Uterus (tissue), 2 donors: ENCODE results near the gene MIDN.
A peak's percentile ranks its signal among the peaks of the same experiment; 100 is the strongest.

ENCODE experiments used
- CTCF ChIP-seq, 4 experiments: fragments of 200-600 bp in 2 of 4; fragments of 450-650 bp in 2 of 4; sonication (generic) in 2 of 4; IDR thresholded peaks; one replicate each; pipeline ENCODE4 v1.5.1; 2016 to 2019; ENCODE audit warnings: antibody characterized with exemption in 4 of 4, mild to moderate bottlenecking in 2 of 4, moderate library complexity in 1 of 4
- POLR2A ChIP-seq, 2 donors: fragments of 450-650 bp; IDR thresholded peaks; one replicate each; pipeline ENCODE4 v1.6.1; 2016; ENCODE audit warnings: antibody characterized with exemption in 2 of 2, mild to moderate bottlenecking in 1 of 2, moderate library complexity in 1 of 2

DNA sequence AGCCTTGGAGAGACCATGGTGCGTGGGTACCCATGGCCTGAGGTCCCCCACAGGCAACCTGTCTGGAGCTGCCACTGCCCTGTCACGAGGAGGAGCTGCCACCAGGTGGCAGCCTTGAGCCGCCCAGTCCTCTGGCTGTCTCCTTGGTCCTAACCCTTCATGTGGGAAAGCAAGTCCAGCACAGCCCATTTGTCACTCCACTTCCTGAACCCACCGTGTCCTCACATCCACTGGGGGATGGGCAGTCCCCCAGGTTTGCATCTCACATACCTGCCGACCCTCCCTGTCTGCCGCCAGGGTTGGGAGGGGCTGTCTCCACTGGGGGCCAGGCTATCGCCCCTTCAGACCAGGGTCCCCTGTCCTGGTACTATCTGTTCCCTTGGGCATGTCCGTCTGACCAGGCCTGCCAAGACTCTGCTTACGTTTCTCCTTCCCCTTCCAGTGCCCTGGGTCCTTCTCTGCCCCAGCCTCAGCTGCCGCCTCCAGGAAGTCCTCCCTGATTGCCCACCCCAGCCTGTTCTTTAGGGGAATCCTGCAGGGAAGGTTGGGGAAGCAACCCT is 31.5 kb downstream of the MIDN start:
- TF ChIP-seq CTCF (IDR thresholded peaks at IDR 0.05): peak; percentile 90 to 93 (median 92)
- TF ChIP-seq POLR2A (IDR thresholded peaks at IDR 0.05): no peak
